ENCODE measurements around the gene OGFOD1.

OGFOD1 gene

GRCh38 chr16:56462064-56462796 is 10.9 kb downstream of the OGFOD1 start:
- no peak for TF ChIP-seq CTCF (IDR thresholded peaks at IDR 0.05; ENCODE audit: control extremely low read depth, extremely low read depth, low read depth, missing control alignments)
- DNase-seq (ENCODE audit: extremely low spot score) = no peak
- CTCF ChIA-PET = interaction anchor here (1.0 kb wide), 1 partner anchor 24 kb away, joined by 3 read pairs; no protein-coding TSS in a partner anchor
- POLR2A ChIA-PET = no interaction called here

- DNase-seq (ENCODE audit: extremely low spot score) = no peak
- ChIA-PET CTCF (no interaction called here), POLR2A (no interaction called here)
- no peak for TF ChIP-seq CTCF (IDR thresholded peaks at IDR 0.05; ENCODE audit: control extremely low read depth, extremely low read depth, low read depth, missing control alignments)
Observed at GRCh38 chr16:56463153-56463552, 11.8 kb downstream of the OGFOD1 start.

- ChIA-PET POLR2A (interaction anchor here (0.9 kb wide), 1 partner anchor 15 kb away, joined by 3 read pairs; the partner anchor contains the start of genes NUDT21 and OGFOD1), CTCF (no interaction called here)
- no peak for DNase-seq (ENCODE audit: extremely low spot score)
- no peak for TF ChIP-seq CTCF (IDR thresholded peaks at IDR 0.05; ENCODE audit: control extremely low read depth, extremely low read depth, low read depth, missing control alignments)
Observed at GRCh38 chr16:56466344-56466743, 15.0 kb downstream of the OGFOD1 start.

GRCh38 chr16:56468800-56469199 is 17.4 kb downstream of the OGFOD1 start:
- ChIA-PET POLR2A (no interaction called here), CTCF (interaction anchor here (1.2 kb wide), 1 partner anchor 13 kb away, joined by 3 read pairs; no protein-coding TSS in a partner anchor)
- TF ChIP-seq CTCF (IDR thresholded peaks at IDR 0.05; ENCODE audit: control extremely low read depth, extremely low read depth, low read depth, missing control alignments) = no peak
- DNase-seq (ENCODE audit: extremely low spot score) = no peak

- CTCF ChIA-PET = no interaction called here
- POLR2A ChIA-PET = no interaction called here
- no peak for TF ChIP-seq CTCF (IDR thresholded peaks at IDR 0.05; ENCODE audit: control extremely low read depth, extremely low read depth, low read depth, missing control alignments)
Observed at GRCh38 chr16:56469748-56470147, 18.4 kb downstream of the OGFOD1 start.

GRCh38 chr16:56470232-56470631 is 18.9 kb downstream of the OGFOD1 start:
- TF ChIP-seq CTCF (IDR thresholded peaks at IDR 0.05; ENCODE audit: control extremely low read depth, extremely low read depth, low read depth, missing control alignments) = no peak
- POLR2A ChIA-PET = no interaction called here
- no peak for DNase-seq (ENCODE audit: extremely low spot score)
- CTCF ChIA-PET = no interaction called here

More at GRCh38 chr16:56469748-56470147, 18.4 kb downstream of the OGFOD1 start:
- DNase-seq (ENCODE audit: extremely low spot score) = no peak

All from GM10248 (cell line).